NCI-H69 (cell line): ENCODE results near the gene MALT1.
A peak's percentile ranks its signal among the peaks of the same experiment; 100 is the strongest.

ENCODE experiments used
- DNase-seq: peaks from one replicate; lab custom pipeline; 2025; lab: John Stamatoyannopoulos, UW

MALT1 gene

DNA sequence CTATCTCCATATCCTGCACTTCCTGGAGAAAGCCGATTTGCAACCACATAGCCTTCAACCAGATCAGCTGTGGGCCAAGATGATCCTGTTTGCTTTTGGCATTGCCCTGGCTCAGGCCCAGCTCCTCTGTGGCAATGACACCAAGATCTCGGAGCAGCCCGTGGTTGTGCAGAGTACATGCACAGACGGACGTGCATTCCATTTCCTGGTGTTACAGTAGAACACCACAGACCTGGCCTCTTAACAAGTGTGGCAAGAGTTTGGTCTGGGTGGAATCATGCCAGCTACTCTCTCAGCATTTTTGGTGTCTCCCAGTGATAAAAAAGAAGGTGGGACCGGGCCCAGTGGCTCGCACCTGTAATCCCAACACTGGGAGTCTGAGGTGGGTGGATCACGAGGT is 20.0 kb downstream of the MALT1 start:
- no peak for DNase-seq

DNA sequence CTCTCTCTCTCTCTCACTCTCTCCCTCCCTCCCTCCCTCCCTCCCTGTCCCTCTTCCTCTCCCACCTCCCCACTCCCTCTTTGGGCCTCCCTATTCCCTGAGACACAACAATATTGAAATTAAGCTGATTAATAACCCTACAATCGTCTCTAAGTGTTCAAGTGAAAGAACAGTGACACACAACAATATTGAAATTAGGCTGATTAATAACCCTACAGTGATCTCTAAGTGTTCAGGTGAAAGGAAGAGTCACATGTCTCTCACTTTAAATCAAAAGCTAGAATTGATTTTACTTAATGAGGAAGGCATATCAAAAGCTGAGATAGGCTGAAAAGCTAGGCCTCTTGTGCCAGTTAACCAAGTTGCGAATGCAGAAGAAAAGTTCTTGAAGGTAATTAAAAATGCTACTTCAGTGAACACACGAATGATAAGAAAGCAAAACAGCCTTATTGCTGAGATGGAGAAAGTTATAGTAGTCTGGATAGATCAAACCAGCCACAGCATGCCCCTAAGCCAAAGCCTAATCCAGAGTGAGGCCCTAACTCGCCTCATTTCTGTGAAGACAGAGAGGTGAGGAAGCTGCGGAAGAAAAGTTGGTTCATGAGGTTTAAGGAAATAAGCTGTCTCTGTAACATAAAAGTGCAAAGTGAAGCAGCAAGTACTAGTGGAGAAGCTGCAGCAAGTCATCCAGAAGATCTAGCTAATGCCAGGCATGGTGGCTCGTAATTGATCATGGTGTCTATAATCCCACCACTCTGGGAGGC is 21.3 kb downstream of the MALT1 start:
- no peak for DNase-seq

DNA sequence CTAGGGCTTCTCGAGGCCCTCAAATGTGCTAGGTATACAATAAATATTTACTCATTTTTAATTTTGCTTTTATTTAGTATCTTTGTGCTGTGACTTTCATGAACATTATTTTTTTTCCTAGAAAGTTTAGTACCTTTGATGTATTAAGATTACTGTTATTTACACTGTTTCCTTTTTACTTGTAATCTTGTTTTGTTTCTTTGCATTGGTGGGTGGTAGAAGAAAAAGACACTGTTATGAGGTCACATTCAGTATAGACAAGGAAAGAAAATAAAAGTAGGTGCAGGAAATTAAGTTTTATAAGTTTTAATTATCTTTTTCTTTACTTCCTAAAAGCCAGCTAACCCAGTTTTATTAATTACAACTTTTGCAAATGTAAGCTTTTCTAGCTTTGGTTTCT is 23.0 kb downstream of the MALT1 start:
- DNase-seq, result no peak

DNA sequence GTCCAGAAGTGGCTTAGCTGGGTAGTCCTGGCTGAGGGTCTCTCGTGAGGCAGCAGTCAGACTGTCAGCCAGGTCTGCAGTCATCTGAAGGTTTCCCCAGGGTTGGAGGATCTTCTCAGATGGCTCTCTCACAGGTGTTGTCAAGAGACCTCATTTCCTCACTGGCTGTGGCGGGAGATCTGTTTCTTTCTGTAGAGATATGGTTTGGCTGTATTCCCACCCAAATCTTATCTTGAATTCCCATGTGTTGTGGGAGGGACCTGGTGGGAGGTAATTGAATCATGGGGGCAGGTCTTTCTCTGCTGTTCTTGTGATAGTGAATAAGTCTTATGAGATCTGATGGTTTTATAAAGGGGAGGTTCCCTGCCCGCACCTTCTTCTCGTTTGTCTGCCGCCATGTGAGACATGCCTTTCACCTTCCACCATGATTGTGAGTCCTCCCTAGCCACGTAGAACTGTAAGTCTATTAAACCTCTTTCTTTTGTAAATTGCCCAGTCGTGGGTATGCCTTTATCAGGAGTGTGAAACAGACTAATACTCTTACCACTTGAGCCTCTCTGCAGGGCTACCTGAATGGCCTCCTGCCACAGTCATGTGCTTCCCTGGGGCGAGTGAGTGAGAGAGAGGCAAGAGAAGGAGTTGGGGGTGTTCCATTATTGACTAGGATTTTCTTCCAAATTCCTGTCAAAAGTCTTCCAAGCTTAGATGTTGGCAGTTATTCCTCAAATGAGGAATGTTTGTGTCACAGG is 23.6 kb downstream of the MALT1 start:
- no peak for DNase-seq

DNA sequence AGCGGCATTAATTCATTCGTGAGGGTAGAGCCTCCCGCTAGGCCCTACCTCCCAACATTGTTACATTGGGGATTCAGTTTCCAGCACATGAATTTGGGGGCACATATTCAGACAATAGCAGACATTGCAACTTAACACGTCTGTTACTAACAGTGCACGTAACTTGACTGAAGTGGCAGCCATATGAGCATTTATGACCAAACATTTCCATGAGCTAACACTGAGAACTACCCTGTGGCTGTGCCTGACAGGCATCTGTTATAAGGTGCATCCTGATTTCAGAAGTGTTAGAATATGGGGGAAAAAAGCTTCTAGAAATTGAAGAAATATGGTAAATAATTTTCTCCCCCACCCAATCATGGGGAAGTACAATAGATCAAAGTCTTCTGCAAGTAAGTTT is 24.5 kb downstream of the MALT1 start:
- DNase-seq, result no peak

DNA sequence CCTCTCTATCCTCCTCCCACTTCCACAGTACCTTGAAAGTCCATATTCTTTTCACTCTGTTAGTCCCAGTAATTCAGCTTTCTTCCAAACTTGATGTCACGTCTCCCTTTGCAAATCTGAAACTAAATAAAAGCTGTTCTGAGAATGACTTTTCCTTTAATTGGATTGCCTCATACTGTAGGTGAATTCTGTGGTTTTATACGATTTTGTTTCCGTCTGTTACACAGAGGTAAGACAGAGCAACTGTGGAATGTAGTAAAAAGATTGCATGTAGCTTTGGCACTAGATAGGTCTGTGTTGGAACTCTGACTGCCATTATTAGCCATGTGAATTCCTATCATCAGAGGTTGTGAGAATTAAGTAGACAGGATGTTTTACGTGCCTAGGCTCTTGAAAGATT is 25.9 kb downstream of the MALT1 start:
- DNase-seq, result no peak

DNA sequence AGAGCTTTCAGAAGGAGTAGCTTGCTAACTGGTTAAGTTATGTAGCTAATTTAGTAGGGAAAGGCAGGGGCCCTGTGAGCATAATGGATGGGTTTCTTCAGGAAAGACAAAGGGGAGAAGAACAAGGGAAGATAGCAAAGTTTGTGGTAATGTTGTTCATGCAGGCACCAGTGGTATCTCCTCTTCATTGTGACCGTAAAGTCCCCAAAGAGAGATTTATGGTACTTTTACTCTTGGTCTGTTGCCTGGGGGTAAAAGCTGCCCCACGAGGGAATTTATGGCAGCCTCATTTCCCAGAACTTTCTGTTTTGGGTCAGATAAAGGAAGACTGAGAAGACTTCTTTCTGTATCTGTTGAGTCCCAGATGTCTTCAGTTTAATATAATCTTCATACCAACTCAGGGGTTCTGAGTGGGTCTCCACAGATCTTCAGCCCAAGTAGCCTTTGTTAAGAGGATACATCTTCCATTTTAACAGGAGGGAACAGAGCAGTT is 27.5 kb downstream of the MALT1 start:
- DNase-seq, result no peak

DNA sequence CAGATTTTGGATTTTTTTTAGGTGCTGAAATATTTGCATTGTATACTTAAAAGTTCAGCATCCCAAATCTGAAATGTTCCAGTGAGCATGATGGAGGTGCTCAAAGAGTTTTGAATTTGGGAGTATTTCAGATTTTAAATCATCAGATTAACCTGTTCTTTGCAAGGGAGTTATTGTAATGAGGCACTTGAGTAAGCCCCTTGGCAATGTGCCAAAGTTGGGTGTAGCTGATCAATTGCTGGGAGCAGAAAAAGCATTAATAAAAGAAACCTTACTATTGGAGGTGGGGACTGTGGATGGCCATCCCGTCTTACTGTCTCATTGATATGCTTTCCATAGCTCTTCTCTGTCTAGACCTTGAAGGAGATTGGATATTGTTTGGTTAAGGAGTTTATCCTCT is 28.3 kb downstream of the MALT1 start:
- peak; percentile 64 for DNase-seq

DNA sequence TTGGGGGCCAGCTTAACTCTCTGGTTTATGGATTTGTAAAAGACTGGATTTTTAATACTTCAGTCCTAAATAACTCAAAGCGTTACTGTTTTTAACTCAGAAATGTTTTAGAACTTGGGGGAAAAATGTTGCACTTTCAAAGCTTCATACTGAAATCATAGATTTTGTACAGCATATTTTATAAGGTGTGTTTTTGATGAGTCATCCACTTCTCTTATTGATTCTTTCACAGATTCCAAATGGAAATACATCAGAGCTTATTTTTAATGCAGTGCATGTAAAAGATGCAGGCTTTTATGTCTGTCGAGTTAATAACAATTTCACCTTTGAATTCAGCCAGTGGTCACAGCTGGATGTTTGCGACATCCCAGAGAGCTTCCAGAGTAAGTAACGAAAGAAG is 28.9 kb downstream of the MALT1 start:
- DNase-seq, result no peak

DNA sequence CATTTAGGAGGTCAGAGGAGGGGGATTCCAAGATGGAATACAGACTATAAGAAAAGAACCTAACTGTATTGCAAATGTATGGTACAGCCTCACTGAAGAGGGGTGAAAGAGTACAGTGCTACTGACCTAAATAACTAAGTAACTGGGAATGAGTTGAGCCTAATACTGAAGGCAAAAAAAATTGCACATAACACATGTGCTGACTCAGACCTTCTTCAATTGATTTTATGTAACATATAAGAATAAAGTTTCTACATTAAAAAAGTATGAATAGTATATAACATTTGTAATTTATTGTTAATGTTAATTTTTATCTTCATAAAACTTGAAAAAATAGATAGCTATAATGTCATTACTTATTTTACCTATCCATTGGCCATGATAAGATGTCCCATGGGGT is 41.7 kb downstream of the MALT1 start:
- no peak for DNase-seq

DNA sequence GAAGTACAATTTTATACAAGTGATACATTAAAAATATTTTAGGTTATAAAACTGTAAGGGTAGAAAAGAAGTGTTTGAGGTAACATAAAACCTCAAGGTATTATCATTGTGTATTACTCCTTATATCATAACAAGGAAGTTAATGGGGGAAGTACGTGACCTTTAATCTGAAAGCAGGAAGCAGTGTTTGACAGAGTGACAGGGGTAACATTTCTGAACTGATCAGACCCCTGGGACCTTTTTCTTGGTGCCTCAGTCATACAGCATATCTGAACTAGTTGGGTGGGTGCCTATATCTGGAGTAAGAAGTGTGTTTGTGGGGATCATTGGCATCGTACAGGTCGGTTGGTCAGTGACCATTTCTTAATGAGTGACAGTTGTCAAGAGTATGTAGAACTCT is 43.0 kb downstream of the MALT1 start:
- DNase-seq, result no peak

DNA sequence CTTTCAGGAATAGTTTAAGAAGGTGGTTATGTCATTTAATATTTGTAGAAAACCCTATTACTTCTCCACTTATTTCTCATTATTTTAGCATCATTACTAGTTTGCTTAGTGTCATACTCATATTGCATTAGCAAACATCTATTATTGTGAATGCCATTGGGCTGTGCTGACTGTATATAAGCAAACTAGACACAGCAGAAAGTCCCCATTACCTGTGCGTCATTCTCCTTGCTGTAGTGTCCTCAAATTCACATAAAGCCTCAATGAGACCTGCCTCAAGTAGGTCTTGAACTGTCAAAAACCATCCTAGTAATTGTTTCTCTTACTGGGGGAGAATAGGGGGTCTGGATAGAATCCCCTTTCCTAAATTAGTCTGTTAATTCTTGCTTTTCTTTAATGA is 43.6 kb downstream of the MALT1 start:
- no peak for DNase-seq

DNA sequence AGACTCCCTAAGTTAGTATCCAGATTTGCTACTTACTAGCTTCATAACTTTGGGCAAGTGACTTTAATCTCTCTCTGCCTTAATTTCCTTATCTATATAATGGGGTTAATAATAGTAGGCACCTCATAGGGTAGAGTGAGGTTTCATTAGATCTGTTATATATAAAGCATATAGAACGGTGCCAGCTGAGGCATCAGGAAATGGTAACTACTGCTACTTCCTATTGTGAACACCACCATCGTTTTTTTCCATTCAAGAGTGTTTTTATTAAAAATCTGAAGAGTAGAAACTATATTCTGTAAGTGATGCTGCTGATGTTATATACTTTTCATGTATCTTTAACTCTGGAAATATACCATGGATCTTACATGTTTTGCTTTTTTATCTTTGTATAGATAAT is 44.3 kb downstream of the MALT1 start:
- DNase-seq, result no peak

DNA sequence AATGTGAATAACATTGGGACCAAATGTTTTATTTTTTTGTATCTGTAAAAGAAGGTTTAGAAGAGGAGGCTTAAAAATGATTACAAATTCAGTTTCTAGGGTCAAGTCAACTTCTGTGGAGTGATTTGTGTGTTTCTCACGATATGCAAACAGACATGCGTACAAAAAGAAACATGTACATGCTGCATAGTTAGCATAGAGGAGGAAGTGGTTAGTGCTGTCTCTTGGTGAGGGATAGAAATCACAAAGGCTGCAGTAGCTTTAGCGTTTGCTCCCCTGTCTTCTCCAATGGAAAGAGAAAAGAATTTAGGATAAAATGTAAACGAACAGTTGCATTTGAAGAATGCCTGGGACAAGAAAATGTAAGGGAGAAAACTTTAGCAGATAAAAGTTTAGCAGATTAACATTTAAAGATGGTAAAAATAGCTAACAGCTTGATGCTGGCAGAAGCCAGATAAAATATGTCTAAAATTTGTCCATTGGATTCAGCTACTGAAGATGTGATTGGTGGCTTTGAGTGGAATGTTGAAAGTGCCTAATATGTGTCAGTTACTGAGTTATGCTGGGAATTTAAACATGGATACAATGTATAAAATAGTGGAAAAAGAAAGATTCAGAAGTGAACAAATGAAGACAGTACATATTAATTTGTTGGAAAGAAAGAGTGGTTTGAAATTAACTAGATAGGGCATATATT is 44.9 kb downstream of the MALT1 start:
- no peak for DNase-seq

DNA sequence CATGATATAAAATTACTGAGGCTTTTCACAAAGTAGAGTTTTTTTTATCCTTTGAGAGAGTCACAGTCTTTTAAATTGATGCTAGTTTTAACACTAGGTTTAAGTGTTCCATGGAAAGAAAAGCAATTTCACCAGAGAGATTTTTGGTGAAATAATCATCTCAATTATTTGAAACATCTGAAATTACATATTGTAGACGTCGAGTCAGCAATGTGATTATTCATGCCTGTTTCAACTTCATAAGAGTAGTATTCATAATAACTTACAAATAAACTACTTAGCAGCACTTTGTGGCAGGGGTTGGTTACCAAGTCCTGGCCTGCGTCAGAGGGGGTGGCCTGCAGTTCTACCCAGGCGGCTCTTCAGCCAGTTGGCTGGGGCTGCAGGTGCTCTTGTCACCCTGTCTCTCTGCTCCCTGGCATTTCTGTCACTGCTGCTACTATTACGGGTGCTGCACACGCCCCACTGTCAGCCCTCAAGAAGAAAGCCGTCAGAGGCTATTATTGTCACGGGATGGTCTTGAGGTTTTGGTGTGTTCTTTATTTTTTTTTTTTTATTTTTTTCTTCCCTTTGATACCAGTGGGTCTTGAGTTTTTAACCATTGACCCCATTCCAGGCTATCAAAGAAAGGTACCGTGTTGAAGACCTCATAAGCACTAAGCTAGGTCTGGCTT is 50.4 kb downstream of the MALT1 start:
- DNase-seq, result no peak

DNA sequence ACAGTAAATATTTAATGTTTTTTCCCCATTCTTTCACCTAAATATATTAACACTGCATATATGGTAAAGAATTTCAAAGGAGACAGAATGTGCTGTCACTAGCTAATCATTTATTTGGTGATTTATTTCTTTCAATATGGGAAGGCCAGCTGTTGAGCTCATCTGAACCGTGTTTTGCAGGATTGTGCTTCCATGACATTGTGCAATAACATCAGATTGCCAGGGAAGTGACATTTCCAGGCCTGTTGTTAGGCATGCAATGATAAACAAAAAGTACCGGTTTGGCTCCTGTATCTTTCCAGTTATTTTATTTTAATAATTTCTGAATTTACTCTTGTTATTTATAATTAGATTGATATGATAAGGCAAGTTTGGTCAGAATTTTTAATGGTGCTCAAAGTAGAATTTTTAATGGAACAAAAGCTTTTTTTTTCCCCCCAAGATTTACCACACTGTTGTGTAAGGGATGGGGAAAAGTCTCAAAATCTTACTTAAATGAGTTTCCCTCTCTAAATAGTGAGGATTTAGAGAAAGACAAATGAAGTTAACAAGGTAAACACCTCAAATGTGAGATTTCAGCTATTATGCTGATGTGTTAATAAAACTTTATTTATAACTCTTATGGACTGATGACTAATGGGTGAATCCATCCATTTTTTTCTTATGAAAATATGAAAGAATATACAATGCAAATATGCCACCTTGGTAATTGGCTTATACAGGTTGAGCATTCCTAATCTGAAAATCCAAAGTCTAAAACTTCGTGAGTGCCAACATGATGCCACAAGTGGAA is 52.7 kb downstream of the MALT1 start:
- DNase-seq, result peak; percentile 20

DNA sequence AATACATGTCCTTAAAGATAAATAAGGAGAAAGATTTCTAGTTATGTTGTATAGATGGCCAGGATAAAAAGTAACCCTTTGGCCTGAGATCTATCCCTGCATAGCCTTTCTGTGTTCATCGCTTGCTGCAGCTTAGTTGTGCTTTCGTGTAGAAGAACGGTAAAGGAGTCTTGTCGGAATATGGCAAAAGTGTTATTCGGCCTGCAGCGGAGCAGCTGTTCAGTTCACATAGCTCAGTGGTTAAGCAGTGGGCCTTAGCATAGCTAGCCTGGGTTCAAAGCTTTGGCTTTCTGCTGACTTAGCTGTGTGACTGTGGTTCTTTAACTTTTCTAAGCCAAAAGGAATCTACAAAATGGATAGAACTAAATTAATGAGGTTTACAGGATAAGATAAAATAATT is 55.4 kb downstream of the MALT1 start:
- DNase-seq, result no peak

DNA sequence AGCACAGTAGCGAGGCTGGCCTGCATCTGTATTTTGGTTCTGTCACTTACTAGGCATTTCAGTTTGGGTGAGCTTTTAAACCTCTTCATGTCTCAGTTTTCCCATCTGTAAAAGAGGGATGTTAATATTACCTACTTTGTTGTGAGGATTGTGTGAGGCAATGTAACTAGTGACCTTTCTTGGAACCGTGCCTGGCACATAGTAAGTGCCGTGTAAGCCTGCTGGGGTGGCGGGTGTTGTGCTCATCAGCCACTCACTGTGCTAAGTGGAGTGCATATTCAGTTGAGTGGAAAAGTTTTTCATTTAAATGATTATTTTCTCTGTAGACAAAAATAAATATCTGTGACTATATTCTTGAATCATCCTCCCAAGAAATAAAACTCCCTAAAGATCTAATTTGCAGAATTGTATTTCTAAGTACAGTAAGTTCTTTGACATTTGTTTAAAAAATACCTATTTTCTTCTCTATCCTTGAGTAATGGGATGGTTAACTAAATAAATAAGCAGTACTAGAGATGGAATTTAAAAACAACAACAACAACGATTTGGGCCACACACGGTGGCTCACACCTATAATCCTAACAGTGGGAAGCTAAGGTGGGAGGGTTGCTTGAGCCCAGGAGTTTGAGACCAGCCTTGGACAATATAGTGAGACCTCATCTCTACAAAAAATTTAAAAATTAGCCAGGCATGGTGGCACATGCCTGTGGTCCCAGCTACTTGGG is 56.7 kb downstream of the MALT1 start:
- peak; percentile 39 for DNase-seq

DNA sequence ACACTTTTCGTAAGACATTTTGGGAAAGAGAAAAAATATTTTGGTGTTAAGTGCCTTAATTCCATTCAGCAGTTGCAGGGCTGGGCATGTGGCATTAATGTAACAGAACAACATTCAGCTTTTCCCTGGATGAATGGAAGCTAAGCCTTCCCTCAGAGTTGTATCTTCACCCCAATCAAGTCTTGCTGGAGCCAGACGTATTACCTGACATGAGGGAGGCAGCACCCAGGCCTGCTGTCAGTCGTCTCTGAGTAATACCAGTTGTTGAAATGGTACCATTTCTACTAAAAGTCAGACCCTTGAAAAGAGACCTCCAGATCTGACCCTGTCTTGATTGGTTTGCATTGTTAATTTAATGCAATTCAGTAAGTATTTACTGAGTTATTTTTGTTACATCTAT is 57.5 kb downstream of the MALT1 start:
- no peak for DNase-seq

DNA sequence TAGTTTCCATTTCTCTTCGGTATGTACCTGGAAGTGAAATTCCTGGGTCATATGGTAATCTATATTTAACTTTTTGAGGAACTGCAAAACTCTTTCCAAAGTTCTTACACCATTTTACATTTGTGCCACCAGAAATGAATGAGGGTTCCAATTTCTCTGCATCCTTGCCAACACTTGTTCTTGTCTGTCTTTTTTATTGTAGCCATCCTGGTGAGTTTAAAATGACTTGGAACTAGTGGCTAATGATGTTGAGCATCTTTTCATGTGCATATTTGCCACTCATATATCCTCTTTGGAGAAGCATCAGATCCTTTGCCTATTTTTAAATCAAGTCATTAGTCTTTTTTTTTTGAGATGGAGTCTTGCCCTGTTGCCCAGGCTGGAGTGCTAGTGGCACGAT is 59.4 kb downstream of the MALT1 start:
- DNase-seq, result no peak

DNA sequence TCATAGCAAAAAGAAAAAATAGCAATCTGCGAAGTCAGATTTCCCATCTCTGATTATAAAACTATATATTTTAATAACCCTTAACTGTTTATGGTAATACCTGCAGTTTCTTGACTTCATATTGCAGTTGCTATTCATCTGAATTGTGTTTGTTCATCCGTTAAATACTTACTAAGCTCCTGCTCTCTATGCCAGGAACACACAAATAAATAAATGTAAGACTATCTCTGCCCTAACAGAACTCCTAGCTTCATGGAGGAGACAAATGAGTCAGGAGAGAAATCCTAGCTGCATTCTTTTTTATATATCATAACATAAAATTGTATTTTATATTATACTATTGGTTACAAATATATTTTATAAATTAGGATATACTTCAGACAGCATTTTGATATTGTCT is 61.2 kb downstream of the MALT1 start:
- DNase-seq, result no peak
